HepG2 (cell line): ENCODE data around the gene MARF1. TPM values are rescaled to one million over a fixed set of nuclear protein-coding genes. Genes with fewer than 3 reads are reported as not detected.

Source experiments
- ARNT2 ChIP-seq: sonication (generic); formaldehyde crosslinking; IDR thresholded peaks from 2 replicates; pipeline ENCODE4 v1.8.0; 2022; ENCODE audit warnings: mild to moderate bottlenecking, low read depth, missing genetic modification reagents, moderate library complexity
- ATF7-NPFF ChIP-seq: sonication (generic); formaldehyde crosslinking; IDR thresholded peaks from 2 replicates; pipeline ENCODE4 v1.8.1; 2023; ENCODE audit warnings: mild to moderate bottlenecking, low read depth, missing genetic modification reagents, moderate library complexity
- DNMT3B ChIP-seq: conservative IDR thresholded peaks from 2 replicates; pipeline ENCODE4 v1.6.1; 2016; ENCODE audit warnings: missing biosample characterization, control low read depth
- FOXM1 ChIP-seq: sonication (generic); formaldehyde crosslinking; IDR thresholded peaks from 2 replicates; pipeline ENCODE4 v1.5.0; 2020; ENCODE audit warnings: missing genetic modification reagents
- GMEB1 ChIP-seq: sonication (generic); formaldehyde crosslinking; IDR thresholded peaks from 2 replicates; pipeline ENCODE4 v1.5.1; 2020; ENCODE audit warnings: missing genetic modification reagents, mild to moderate bottlenecking, borderline replicate concordance
- JARID2 ChIP-seq: sonication (generic); formaldehyde crosslinking; IDR thresholded peaks from 2 replicates; pipeline ENCODE4 v1.8.1; 2023; ENCODE audit warnings: missing genetic modification reagents, inconsistent platforms; ENCODE audit not compliant: insufficient replicate concordance
- MTF2 ChIP-seq: sonication (generic); formaldehyde crosslinking; IDR thresholded peaks from 2 replicates; pipeline ENCODE4 v1.5.0; 2020; ENCODE audit warnings: missing genetic modification reagents, borderline replicate concordance
- NFKB2 ChIP-seq: sonication (generic); formaldehyde crosslinking; IDR thresholded peaks from 2 replicates; pipeline ENCODE4 v1.4.0; 2020; ENCODE audit warnings: missing genetic modification reagents, borderline replicate concordance
- PITX1 ChIP-seq: sonication (generic); formaldehyde crosslinking; IDR thresholded peaks from 2 replicates; pipeline ENCODE4 v1.5.1; 2020; ENCODE audit warnings: mild to moderate bottlenecking, missing genetic modification reagents
- PRDM10 ChIP-seq: sonication (generic); formaldehyde crosslinking; IDR thresholded peaks from 2 replicates; pipeline ENCODE4 v1.4.0; 2020; ENCODE audit warnings: low read depth, missing genetic modification reagents
- RXRB ChIP-seq: IDR thresholded peaks from 2 replicates; pipeline ENCODE4 v1.6.1; 2016; ENCODE audit warnings: borderline replicate concordance, missing genetic modification reagents, missing compliant biosample characterization
- SOX13 ChIP-seq, 3 experiments: fragments of 450-650 bp in 1 of 3; sonication (generic) in 1 of 3; formaldehyde crosslinking in 1 of 3; IDR thresholded peaks in 2 of 3; conservative IDR thresholded peaks in 1 of 3; 2 replicates each; pipeline versions ENCODE4 v1.5.0 to v1.6.1; 2016 to 2020; ENCODE audit warnings: antibody characterized with exemption in 1 of 3, mild to moderate bottlenecking in 1 of 3, missing compliant biosample characterization in 1 of 3, missing genetic modification reagents in 1 of 3, moderate library complexity in 1 of 3
- SP5 ChIP-seq: IDR thresholded peaks from 2 replicates; pipeline ENCODE4 v1.6.1; 2016; ENCODE audit warnings: low read depth, borderline replicate concordance
- SRY ChIP-seq: sonication (generic); formaldehyde crosslinking; IDR thresholded peaks from 2 replicates; pipeline ENCODE4 v1.8.0; 2022; ENCODE audit warnings: mild to moderate bottlenecking, missing genetic modification reagents
- TGIF2 ChIP-seq: IDR thresholded peaks from 2 replicates; pipeline ENCODE4 v1.6.1; 2016; ENCODE audit warnings: control low read depth, missing compliant biosample characterization
- ZNF569 ChIP-seq: sonication (generic); formaldehyde crosslinking; IDR thresholded peaks from 2 replicates; pipeline ENCODE4 v1.5.0; 2020; ENCODE audit warnings: mild to moderate bottlenecking, missing genetic modification reagents, moderate library complexity, borderline replicate concordance
- ZNF609 ChIP-seq: sonication (generic); formaldehyde crosslinking; IDR thresholded peaks from 2 replicates; pipeline ENCODE4 v1.4.0; 2020; ENCODE audit warnings: mild to moderate bottlenecking, missing genetic modification reagents, borderline replicate concordance
- ZNF761 ChIP-seq: sonication (generic); formaldehyde crosslinking; conservative IDR thresholded peaks from 2 replicates; pipeline ENCODE4 v1.4.0; 2020; ENCODE audit warnings: mild to moderate bottlenecking, missing genetic modification reagents
- polyA plus RNA-seq, 8 experiments: library from polyadenylated mRNA; depleted of rRNA in 3 of 8; stranded (reverse) in 7 of 8; unstranded in 1 of 8; fragments of >200 nt; fragmentation: Illumina TruSeq in 4 of 8; extraction: Trizol in 4 of 8; gene quantifications; 2 replicates each; pipeline versions ENCODE4 v1.2.1 to v1.2.3, GENCODE V29; 2011 to 2016; ENCODE audit warnings: low read depth in 4 of 8, missing spikeins in 1 of 8, mixed read lengths in 1 of 8; ENCODE audit not compliant: insufficient read depth in 1 of 8
- total RNA-seq, 5 experiments: library from RNA; depleted of rRNA; stranded (reverse); fragments of >200 nt; fragmentation: Illumina TruSeq; extraction: Trizol; gene quantifications; 2 replicates each; pipeline ENCODE4 v1.2.3, GENCODE V29; 2016; ENCODE audit warnings: low read depth in 1 of 5

Gene MARF1
- total and polyA plus RNA-seq, 2 of the 13 experiments (the other 11 are each of a cell fraction or from before 2014, with no cell fraction given): 8.7 to 20.7 TPM

DNA sequence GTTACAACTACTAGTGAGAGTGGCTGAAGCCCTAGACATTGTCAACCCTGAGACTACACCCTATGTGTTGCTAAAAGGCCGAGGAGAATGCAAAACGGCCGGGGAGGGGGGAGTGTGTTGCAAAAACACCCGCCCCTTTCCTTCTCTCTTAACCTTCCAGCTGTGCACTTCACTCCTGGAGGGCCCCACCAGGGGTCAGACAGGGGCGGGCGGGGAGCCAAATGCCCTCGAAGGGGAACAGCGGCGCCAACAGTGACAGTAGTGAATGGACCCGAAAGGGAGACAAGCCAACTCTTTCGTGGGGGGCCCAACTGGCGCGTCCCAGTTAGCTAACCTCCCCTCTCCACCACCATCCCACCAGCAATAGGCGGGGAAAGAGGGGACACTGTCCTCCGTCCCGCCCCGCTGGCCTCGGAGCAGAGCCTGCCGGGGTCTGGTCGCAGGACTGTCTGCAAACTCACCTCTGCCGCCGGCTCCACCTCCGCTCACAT, 352 bp downstream of the MARF1 start (continued):
- TF ChIP-seq SOX13 (IDR thresholded peaks at IDR 0.05) (no peak; the same call in 1 of the 2 replicates), SOX13 (CRISPR knock-in tag; conservative IDR thresholded peaks at IDR 0.05 in 1 of 2, IDR thresholded peaks at IDR 0.05 in 1 of 2) (peak in 1 of 2 experiments; percentile 60; a peak in 1 of 4 replicates), ZNF761 (CRISPR knock-in tag) (peak; percentile 87), JARID2 (CRISPR knock-in tag) (peak; percentile 29), PITX1 (peak; percentile 53; the same call in 1 of the 2 replicates), NFKB2 (CRISPR knock-in tag) (peak; percentile 70; the same call in 1 of the 2 replicates), ZNF569 (CRISPR knock-in tag) (no peak), DNMT3B (CRISPR knock-in tag) (0 out of 2 replicates have a peak, but pooled peaks have one; percentile 41), FOXM1 (CRISPR knock-in tag) (no peak), RXRB (CRISPR knock-in tag) (peak; percentile 87), MTF2 (CRISPR knock-in tag) (no peak), ARNT2 (peak; percentile 25; the same call in 1 of the 2 replicates), GMEB1 (peak; percentile 6; the same call in 1 of the 2 replicates), ZNF609 (CRISPR knock-in tag) (peak; percentile 72; the same call in 1 of the 2 replicates), PRDM10 (CRISPR knock-in tag) (peak; percentile 97), TGIF2 (CRISPR knock-in tag) (peak; percentile 69), ATF7-NPFF (CRISPR knock-in tag) (peak; percentile 45; the same call in 1 of the 2 replicates), SP5 (CRISPR knock-in tag) (peak; percentile 90; the same call in 1 of the 2 replicates), SRY (CRISPR knock-in tag) (peak; percentile 81; the same call in 1 of the 2 replicates)
